ENCODE results near the gene NELL1.

DNA sequence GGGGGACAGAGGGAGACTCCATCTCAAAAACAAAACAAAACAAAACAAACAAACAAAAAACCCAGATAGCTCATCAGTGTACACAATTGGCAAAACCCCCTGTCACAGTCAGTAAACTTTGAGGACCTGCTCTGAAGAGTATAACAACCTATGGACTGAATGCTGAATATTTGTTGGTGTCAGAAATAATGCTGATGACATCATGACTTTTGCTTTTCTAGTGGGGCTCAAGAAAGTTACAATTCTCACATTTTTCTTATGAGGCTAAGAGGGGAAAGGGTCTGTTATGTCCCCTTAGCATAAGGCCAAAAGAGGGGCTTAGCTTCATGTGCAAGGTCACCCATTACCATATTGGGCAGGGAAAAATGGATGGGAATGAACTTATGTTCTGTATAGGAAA is 207.4 kb downstream of the NELL1 start:
- TF ChIP-seq, protein P1, sequence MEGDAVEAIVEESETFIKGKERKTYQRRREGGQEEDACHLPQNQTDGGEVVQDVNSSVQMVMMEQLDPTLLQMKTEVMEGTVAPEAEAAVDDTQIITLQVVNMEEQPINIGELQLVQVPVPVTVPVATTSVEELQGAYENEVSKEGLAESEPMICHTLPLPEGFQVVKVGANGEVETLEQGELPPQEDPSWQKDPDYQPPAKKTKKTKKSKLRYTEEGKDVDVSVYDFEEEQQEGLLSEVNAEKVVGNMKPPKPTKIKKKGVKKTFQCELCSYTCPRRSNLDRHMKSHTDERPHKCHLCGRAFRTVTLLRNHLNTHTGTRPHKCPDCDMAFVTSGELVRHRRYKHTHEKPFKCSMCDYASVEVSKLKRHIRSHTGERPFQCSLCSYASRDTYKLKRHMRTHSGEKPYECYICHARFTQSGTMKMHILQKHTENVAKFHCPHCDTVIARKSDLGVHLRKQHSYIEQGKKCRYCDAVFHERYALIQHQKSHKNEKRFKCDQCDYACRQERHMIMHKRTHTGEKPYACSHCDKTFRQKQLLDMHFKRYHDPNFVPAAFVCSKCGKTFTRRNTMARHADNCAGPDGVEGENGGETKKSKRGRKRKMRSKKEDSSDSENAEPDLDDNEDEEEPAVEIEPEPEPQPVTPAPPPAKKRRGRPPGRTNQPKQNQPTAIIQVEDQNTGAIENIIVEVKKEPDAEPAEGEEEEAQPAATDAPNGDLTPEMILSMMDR (IDR thresholded peaks at IDR 0.05; ENCODE audit: poor library complexity), result no peak
- TF ChIP-seq EZH2 (IDR thresholded peaks at IDR 0.05; ENCODE audit: borderline replicate concordance), result no peak

All from hepatocyte (in vitro differentiated cells).